Smooth muscle cell of the pulmonary artery (primary cell): ENCODE data around the gene VEGFC. TPM values are rescaled to one million over a fixed set of nuclear protein-coding genes. Genes with fewer than 3 reads are reported as not detected.

Experiments
- total RNA-seq: library from RNA; depleted of rRNA; stranded (reverse); fragments of >200 nt; gene quantifications from 2 replicates; pipeline ENCODE4 v1.2.3, GENCODE V29; 2014

The VEGFC gene
- 60.5 and 84.3 TPM in 2 replicates for total RNA-seq

GRCh38 chr4:176792326-176793059 is at the start of gene VEGFC:
VEGFC (minus strand) TSS chr4:176792922; CDS start chr4:176792311, 611 bp downstream.

